Right renal pelvis (tissue), 4 donors: Measurements from ENCODE around the gene TMEM164. TPM values are rescaled to one million over a fixed set of nuclear protein-coding genes. Genes with fewer than 3 reads are reported as not detected.
A peak's percentile ranks its signal among the peaks of the same experiment; 100 is the strongest.
"Not testable (repeated sequence)": the region's sequence is repeated elsewhere in the genome, so short reads cannot be mapped to it uniquely, and the experiment has no call there.

Experiments
- DNase-seq, 4 donors: peaks; one replicate each; pipeline ENCODE4 v3.0.0-alpha.2; 2013; ENCODE audit warnings: low read depth in 4 of 4, low spot score in 3 of 4, missing footprints in 1 of 4
- polyA plus RNA-seq, 4 donors: library from polyadenylated mRNA; unstranded; fragments of 120-200 nt; gene quantifications; one replicate each; pipeline ENCODE4 v1.2.1, GENCODE V29; 2013; ENCODE audit not compliant: insufficient read length in 4 of 4

TMEM164 gene
- polyA plus RNA-seq, 4 donors, result 36.6 to 41.1 (median 40.1) TPM

GRCh38 chrX:110123331-110123782, 120.4 kb downstream of the TMEM164 start:
- DNase-seq, result no peak

GRCh38 chrX:110125446-110126162, 122.7 kb downstream of the TMEM164 start:
- DNase-seq, result no peak

GRCh38 chrX:110131031-110131430, 128.1 kb downstream of the TMEM164 start:
- no peak for DNase-seq

GRCh38 chrX:110132450-110133114, 129.7 kb downstream of the TMEM164 start:
- DNase-seq, result no peak

- no peak for DNase-seq
Measured at GRCh38 chrX:110133735-110134370, 130.9 kb downstream of the TMEM164 start.

GRCh38 chrX:110135618-110136017, 132.7 kb downstream of the TMEM164 start:
- no peak for DNase-seq

GRCh38 chrX:110136136-110136535, 133.2 kb downstream of the TMEM164 start:
- no peak for DNase-seq

- DNase-seq, result no peak
Measured at GRCh38 chrX:110138557-110138956, 135.6 kb downstream of the TMEM164 start.

- no peak for DNase-seq
Measured at GRCh38 chrX:110139172-110139571, 136.3 kb downstream of the TMEM164 start.

- DNase-seq, result no peak
Measured at GRCh38 chrX:110142096-110142495, 139.2 kb downstream of the TMEM164 start.

GRCh38 chrX:110143454-110144210, 140.7 kb downstream of the TMEM164 start:
- DNase-seq, result no peak

GRCh38 chrX:110145311-110145710, 142.4 kb downstream of the TMEM164 start:
- DNase-seq, result no peak

- no peak for DNase-seq
Measured at GRCh38 chrX:110145854-110146253, 142.9 kb downstream of the TMEM164 start.

GRCh38 chrX:110146521-110146920, 143.6 kb downstream of the TMEM164 start:
- DNase-seq, result peak in 3 of 4 donors; percentile 7 to 46 (median 43)

GRCh38 chrX:110153244-110153643, 150.3 kb downstream of the TMEM164 start:
- DNase-seq, result no peak

- no peak for DNase-seq
Measured at GRCh38 chrX:110153896-110154295, 151.0 kb downstream of the TMEM164 start.

GRCh38 chrX:110154328-110154727, 151.4 kb downstream of the TMEM164 start:
- DNase-seq, result not testable (repeated sequence)

GRCh38 chrX:110155759-110156158, 152.8 kb downstream of the TMEM164 start:
- DNase-seq, result no peak

- no peak for DNase-seq
Measured at GRCh38 chrX:110156167-110156754, 153.3 kb downstream of the TMEM164 start.

GRCh38 chrX:110157444-110157843, 154.5 kb downstream of the TMEM164 start:
- DNase-seq, result no peak
